ENCODE results near the gene CHAF1A.

Gene CHAF1A

GRCh38 chr19:4400135-4400936 is 2.1 kb upstream of the CHAF1A start, which contains the start of gene SH3GL1:
TSS of gene SH3GL1 (minus strand) at chr19:4400547. CDS start at chr19:4400368, 179 bp downstream.
- Histone ChIP-seq H3K27me3 (replicated peaks; ENCODE audit: control insufficient read depth, insufficient read depth, low read length) (no peaks in the 10 kb centered on the region), H3K4me1 (ENCODE audit: control insufficient read depth, insufficient read depth, low read length) (peaks cover 38% of the 10 kb centered on the region), H3K36me3 (ENCODE audit: control insufficient read depth, insufficient read depth, low read length, severe bottlenecking) (peaks cover 16% of the 10 kb centered on the region), H3K9ac (ENCODE audit: low read length) (peak within 1 kb of the TSS; percentile 93), H3K4me3 (ENCODE audit: low read length) (peak within 1 kb of the TSS; percentile 91), H3K9me3 (ENCODE audit: control insufficient read depth, low read length) (no peaks in the 10 kb centered on the region)
- DNase-seq (ENCODE audit: low read depth) = peak; percentile 97

- Histone ChIP-seq H3K27me3 (replicated peaks; ENCODE audit: control insufficient read depth, insufficient read depth, low read length) (no peaks in the 10 kb centered on the region), H3K9ac (ENCODE audit: low read length) (peak overlapping the region; percentile 85), H3K4me3 (ENCODE audit: low read length) (peak overlapping the region; percentile 82), H3K9me3 (ENCODE audit: control insufficient read depth, low read length) (no peaks in the 10 kb centered on the region), H3K36me3 (ENCODE audit: control insufficient read depth, insufficient read depth, low read length, severe bottlenecking) (peaks cover 2% of the 10 kb centered on the region), H3K4me1 (ENCODE audit: control insufficient read depth, insufficient read depth, low read length) (peaks cover 41% of the 10 kb centered on the region)
- DNase-seq (ENCODE audit: low read depth) = no peak
Measured at GRCh38 chr19:4401769-4402170, 670 bp upstream of the CHAF1A start.

- no peak for DNase-seq (ENCODE audit: low read depth)
Measured at GRCh38 chr19:4403005-4403761, 743 bp downstream of the CHAF1A start.

GRCh38 chr19:4405977-4406376 is 3.5 kb downstream of the CHAF1A start:
- Histone ChIP-seq H3K9me3 (ENCODE audit: control insufficient read depth, low read length) (no peaks in the 10 kb centered on the region), H3K36me3 (ENCODE audit: control insufficient read depth, insufficient read depth, low read length, severe bottlenecking) (peaks cover 6% of the 10 kb centered on the region), H3K9ac (ENCODE audit: low read length) (peak overlapping the region; percentile 2), H3K27me3 (replicated peaks; ENCODE audit: control insufficient read depth, insufficient read depth, low read length) (no peaks in the 10 kb centered on the region), H3K4me1 (ENCODE audit: control insufficient read depth, insufficient read depth, low read length) (peaks cover 19% of the 10 kb centered on the region), H3K4me3 (ENCODE audit: low read length) (no peak overlapping the region)
- DNase-seq (ENCODE audit: low read depth) = no peak

More at GRCh38 chr19:4403005-4403761, 743 bp downstream of the CHAF1A start:
- H3K4me1 ChIP-seq (ENCODE audit: control insufficient read depth, insufficient read depth, low read length) = peaks cover 27% of the 10 kb centered on the region
- H3K9ac ChIP-seq (ENCODE audit: low read length) = peak overlapping the region; percentile 82
- no peaks in the 10 kb centered on the region for H3K9me3 ChIP-seq (ENCODE audit: control insufficient read depth, low read length)
- H3K36me3 ChIP-seq (ENCODE audit: control insufficient read depth, insufficient read depth, low read length, severe bottlenecking) = no peaks in the 10 kb centered on the region
- H3K4me3 ChIP-seq (ENCODE audit: low read length) = peak overlapping the region; percentile 82
- no peaks in the 10 kb centered on the region for H3K27me3 ChIP-seq (replicated peaks; ENCODE audit: control insufficient read depth, insufficient read depth, low read length)

DNA sequence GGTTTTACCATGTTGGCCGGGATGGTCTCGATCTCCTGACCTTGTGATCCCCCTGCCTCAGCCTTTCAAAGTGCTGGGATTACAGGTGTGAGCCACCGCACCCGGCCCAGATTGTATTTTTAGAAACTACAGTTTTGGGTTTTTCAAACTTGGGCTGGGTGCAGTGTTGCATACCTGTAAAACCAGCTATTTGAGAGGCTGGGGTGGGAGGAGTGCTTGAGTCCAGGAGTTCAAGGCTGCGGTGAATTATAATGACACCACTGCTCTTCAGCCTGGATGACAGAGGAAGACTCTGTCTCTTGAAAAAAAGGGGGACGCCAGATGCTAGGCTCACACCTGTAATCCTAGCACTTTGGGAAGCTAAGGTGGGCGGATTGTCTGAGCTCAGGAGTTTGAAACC is 4.2 kb downstream of the CHAF1A start:
- DNase-seq (ENCODE audit: low read depth) = no peak
- Histone ChIP-seq H3K4me3 (ENCODE audit: low read length) (no peak overlapping the region), H3K36me3 (ENCODE audit: control insufficient read depth, insufficient read depth, low read length, severe bottlenecking) (peaks cover 6% of the 10 kb centered on the region), H3K9ac (ENCODE audit: low read length) (no peak overlapping the region), H3K4me1 (ENCODE audit: control insufficient read depth, insufficient read depth, low read length) (peaks cover 16% of the 10 kb centered on the region), H3K27me3 (replicated peaks; ENCODE audit: control insufficient read depth, insufficient read depth, low read length) (no peaks in the 10 kb centered on the region), H3K9me3 (ENCODE audit: control insufficient read depth, low read length) (no peaks in the 10 kb centered on the region)

- Histone ChIP-seq H3K36me3 (ENCODE audit: control insufficient read depth, insufficient read depth, low read length, severe bottlenecking) (peaks cover 6% of the 10 kb centered on the region), H3K4me3 (ENCODE audit: low read length) (no peak overlapping the region)
Measured at GRCh38 chr19:4409123-4409933, 6.9 kb downstream of the CHAF1A start.

GRCh38 chr19:4413588-4413987 is 11.1 kb downstream of the CHAF1A start:
- Histone ChIP-seq H3K4me3 (ENCODE audit: low read length) (no peak overlapping the region), H3K4me1 (ENCODE audit: control insufficient read depth, insufficient read depth, low read length) (peaks cover 17% of the 10 kb centered on the region), H3K27me3 (replicated peaks; ENCODE audit: control insufficient read depth, insufficient read depth, low read length) (no peaks in the 10 kb centered on the region), H3K9me3 (ENCODE audit: control insufficient read depth, low read length) (no peaks in the 10 kb centered on the region), H3K36me3 (ENCODE audit: control insufficient read depth, insufficient read depth, low read length, severe bottlenecking) (peaks cover 6% of the 10 kb centered on the region), H3K9ac (ENCODE audit: low read length) (no peak overlapping the region)
- no peak for DNase-seq (ENCODE audit: low read depth)

More at GRCh38 chr19:4409123-4409933, 6.9 kb downstream of the CHAF1A start:
- H3K9me3 ChIP-seq (ENCODE audit: control insufficient read depth, low read length) = no peaks in the 10 kb centered on the region
- no peak for DNase-seq (ENCODE audit: low read depth)
- H3K9ac ChIP-seq (ENCODE audit: low read length) = no peak overlapping the region
- no peaks in the 10 kb centered on the region for H3K27me3 ChIP-seq (replicated peaks; ENCODE audit: control insufficient read depth, insufficient read depth, low read length)
- peaks cover 8% of the 10 kb centered on the region for H3K4me1 ChIP-seq (ENCODE audit: control insufficient read depth, insufficient read depth, low read length)

DNA sequence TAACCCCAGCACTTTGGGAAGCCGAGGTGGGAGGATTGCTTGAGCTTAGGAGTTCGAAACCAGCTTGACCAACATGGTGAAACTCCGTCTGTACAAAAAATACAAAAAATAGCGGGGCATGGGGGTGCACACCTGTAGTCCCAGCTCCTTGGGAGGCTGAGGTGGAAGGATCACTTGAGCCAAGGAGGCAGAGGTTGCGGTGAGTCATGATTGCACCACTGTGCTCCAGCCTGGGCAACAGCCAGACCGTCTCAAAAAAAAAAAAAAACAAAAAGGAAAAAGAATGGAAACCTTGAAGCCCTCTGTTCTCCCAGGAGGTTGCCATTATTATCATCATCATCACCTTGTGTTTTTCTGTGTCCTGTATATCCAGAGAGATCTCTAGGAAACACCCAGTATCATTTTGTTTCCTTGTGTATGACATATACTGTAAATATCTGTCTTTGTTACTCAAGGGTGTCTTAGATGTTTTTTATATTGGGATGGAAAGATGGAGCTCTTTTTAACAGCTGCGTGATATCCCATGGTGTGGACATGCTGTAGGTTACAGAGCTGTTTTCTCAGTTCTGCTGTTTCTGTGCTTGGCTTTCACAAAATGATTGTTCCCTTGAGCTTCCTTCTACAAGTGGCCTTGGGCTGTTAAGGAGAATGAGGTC is 11.8 kb downstream of the CHAF1A start:
- peaks cover 17% of the 10 kb centered on the region for H3K4me1 ChIP-seq (ENCODE audit: control insufficient read depth, insufficient read depth, low read length)
- H3K9ac ChIP-seq (ENCODE audit: low read length) = peak overlapping the region; percentile 0
- H3K9me3 ChIP-seq (ENCODE audit: control insufficient read depth, low read length) = no peaks in the 10 kb centered on the region
- peak overlapping the region; percentile 2 for H3K4me3 ChIP-seq (ENCODE audit: low read length)
- H3K27me3 ChIP-seq (replicated peaks; ENCODE audit: control insufficient read depth, insufficient read depth, low read length) = no peaks in the 10 kb centered on the region
- DNase-seq (ENCODE audit: low read depth) = peak; percentile 28
- H3K36me3 ChIP-seq (ENCODE audit: control insufficient read depth, insufficient read depth, low read length, severe bottlenecking) = peaks cover 6% of the 10 kb centered on the region

DNA sequence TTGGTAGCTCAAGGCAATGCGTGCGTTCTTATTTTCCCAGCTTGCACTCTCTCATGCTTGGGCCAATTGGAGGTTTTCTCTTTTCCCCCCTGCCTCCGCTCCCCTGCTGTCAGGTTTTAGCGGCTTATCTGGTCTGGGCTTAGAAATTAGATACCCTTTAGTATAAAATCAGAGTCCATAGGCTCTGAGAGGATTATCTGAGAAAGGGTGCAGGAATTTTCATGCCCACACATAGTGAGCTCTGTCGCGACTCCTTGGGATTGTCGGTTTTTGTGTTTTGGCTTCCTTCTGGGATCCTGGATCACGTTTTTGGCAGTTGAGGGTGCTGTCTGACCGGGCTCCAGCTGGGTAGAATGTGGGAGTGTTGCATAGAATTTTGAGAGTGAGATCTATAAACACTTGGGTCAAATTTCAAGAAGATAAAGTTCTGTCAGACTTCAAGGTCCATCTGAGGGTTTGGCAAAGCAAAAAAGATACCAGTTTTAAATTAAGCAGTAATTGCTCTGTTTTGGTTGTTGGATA is 12.4 kb downstream of the CHAF1A start:
- Histone ChIP-seq H3K27me3 (replicated peaks; ENCODE audit: control insufficient read depth, insufficient read depth, low read length) (no peaks in the 10 kb centered on the region), H3K36me3 (ENCODE audit: control insufficient read depth, insufficient read depth, low read length, severe bottlenecking) (peaks cover under 1% of the 10 kb centered on the region), H3K4me1 (ENCODE audit: control insufficient read depth, insufficient read depth, low read length) (peaks cover 17% of the 10 kb centered on the region), H3K4me3 (ENCODE audit: low read length) (peak overlapping the region; percentile 48), H3K9me3 (ENCODE audit: control insufficient read depth, low read length) (no peaks in the 10 kb centered on the region), H3K9ac (ENCODE audit: low read length) (peak overlapping the region; percentile 0)
- DNase-seq (ENCODE audit: low read depth) = peak; percentile 34

DNA sequence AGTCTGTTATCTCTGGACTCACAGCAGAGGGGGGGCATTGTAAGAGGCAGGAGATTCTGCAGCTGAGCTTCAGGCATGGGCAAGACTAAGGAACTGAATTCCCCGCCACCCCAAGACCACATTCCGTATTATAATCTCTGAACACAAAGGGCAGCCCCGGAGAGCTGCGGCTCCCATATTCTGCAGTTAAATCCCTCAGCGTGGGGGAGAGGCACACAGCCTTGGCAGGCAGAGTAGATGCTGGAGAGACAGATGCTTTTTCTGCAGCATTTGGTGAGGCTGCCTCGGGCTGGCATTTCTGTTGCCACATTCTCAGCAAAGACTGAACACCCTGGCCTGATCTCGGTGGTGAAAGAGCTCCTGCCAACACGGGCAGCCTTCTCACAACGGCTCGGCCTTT is 12.9 kb downstream of the CHAF1A start:
- no peaks in the 10 kb centered on the region for H3K27me3 ChIP-seq (replicated peaks; ENCODE audit: control insufficient read depth, insufficient read depth, low read length)
- no peaks in the 10 kb centered on the region for H3K9me3 ChIP-seq (ENCODE audit: control insufficient read depth, low read length)
- peak overlapping the region; percentile 47 for H3K9ac ChIP-seq (ENCODE audit: low read length)
- H3K36me3 ChIP-seq (ENCODE audit: control insufficient read depth, insufficient read depth, low read length, severe bottlenecking) = no peaks in the 10 kb centered on the region
- peak; percentile 30 for DNase-seq (ENCODE audit: low read depth)
- peak overlapping the region; percentile 48 for H3K4me3 ChIP-seq (ENCODE audit: low read length)
- peaks cover 19% of the 10 kb centered on the region for H3K4me1 ChIP-seq (ENCODE audit: control insufficient read depth, insufficient read depth, low read length)

Measured in adipocyte (in vitro differentiated cells).